Astrocyte (in vitro differentiated cells and primary cell): ENCODE results near the gene ARHGAP12.

Experiments used
- EZH2 ChIP-seq: IDR thresholded peaks from 2 replicates; pipeline ENCODE4 v1.6.1; 2012; ENCODE audit warnings: mild to moderate bottlenecking, low read length, inconsistent platforms; ENCODE audit not compliant: insufficient read depth
- TF ChIP-seq, protein P1 (sequence below): IDR thresholded peaks from 2 replicates; pipeline ENCODE4 v1.5.1; 2011; ENCODE audit warnings: low read depth, mild to moderate bottlenecking, inconsistent platforms, low read length, moderate library complexity; ENCODE audit not compliant: insufficient read depth

DNA sequence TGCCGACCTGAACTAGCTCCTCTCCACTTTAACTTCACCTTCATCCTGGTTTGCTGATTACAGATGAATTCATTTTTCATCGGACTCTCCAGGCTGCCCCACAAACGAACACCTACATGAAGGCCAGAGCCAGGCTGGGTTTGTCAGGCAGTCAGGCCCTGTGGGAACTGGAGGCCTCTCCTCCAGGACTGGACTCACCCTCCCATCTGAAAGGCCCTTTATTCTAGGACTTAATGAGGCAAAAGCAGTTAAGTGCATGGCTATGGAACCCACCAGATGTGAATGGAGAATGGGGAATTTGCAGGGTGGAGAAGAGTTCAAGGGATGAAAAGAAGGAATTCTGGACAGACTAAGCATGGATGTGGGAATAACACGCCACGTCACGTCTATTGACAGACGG is 170.8 kb downstream of the ARHGAP12 start:
- TF ChIP-seq EZH2 = no peak
- TF ChIP-seq, protein P1, sequence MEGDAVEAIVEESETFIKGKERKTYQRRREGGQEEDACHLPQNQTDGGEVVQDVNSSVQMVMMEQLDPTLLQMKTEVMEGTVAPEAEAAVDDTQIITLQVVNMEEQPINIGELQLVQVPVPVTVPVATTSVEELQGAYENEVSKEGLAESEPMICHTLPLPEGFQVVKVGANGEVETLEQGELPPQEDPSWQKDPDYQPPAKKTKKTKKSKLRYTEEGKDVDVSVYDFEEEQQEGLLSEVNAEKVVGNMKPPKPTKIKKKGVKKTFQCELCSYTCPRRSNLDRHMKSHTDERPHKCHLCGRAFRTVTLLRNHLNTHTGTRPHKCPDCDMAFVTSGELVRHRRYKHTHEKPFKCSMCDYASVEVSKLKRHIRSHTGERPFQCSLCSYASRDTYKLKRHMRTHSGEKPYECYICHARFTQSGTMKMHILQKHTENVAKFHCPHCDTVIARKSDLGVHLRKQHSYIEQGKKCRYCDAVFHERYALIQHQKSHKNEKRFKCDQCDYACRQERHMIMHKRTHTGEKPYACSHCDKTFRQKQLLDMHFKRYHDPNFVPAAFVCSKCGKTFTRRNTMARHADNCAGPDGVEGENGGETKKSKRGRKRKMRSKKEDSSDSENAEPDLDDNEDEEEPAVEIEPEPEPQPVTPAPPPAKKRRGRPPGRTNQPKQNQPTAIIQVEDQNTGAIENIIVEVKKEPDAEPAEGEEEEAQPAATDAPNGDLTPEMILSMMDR = no peak
